Stimulated activated CD4-positive, alpha-beta T cell treated with anti-CD3 and anti-CD28 coated beads, Interleukin-15, amount 100 ng/mL, for 48 hours (primary cell): ENCODE measurements around the gene KCNH3.
"Not testable (repeated sequence)": the region's sequence is repeated elsewhere in the genome, so short reads cannot be mapped to it uniquely, and the experiment has no call there.

Experiments used
- DNase-seq, 2 donors: peaks; one replicate each; pipeline ENCODE4 v3.0.0-alpha.2; 2020; ENCODE audit warnings: low read depth in 2 of 2

KCNH3 gene

GRCh38 chr12:49525942-49526341 is 12.9 kb upstream of the KCNH3 start:
- DNase-seq = no peak

GRCh38 chr12:49527361-49528130 is 11.3 kb upstream of the KCNH3 start:
- DNase-seq = no peak

- no peak for DNase-seq
These were observed 9.4 kb upstream of the KCNH3 start for GRCh38 chr12:49529414-49529813.

- DNase-seq = no peak
These were observed 7.1 kb upstream of the KCNH3 start for GRCh38 chr12:49531745-49532144.

GRCh38 chr12:49533331-49533730 is 5.5 kb upstream of the KCNH3 start:
- no peak for DNase-seq

GRCh38 chr12:49534122-49534521 is 4.7 kb upstream of the KCNH3 start:
- DNase-seq = not testable (repeated sequence)

GRCh38 chr12:49534731-49535278 is 4.0 kb upstream of the KCNH3 start:
- DNase-seq = no peak

- DNase-seq = no peak
These were observed 2.8 kb upstream of the KCNH3 start for GRCh38 chr12:49535921-49536525.

- no peak for DNase-seq
These were observed 2.2 kb upstream of the KCNH3 start for GRCh38 chr12:49536526-49537071.

GRCh38 chr12:49537231-49537751 is 1.5 kb upstream of the KCNH3 start:
- no peak for DNase-seq

GRCh38 chr12:49537752-49538509 is 899 bp upstream of the KCNH3 start:
- no peak for DNase-seq

- no peak for DNase-seq
These were observed 787 bp downstream of the KCNH3 start for GRCh38 chr12:49539406-49540228.

GRCh38 chr12:49540229-49541139 is 1.7 kb downstream of the KCNH3 start:
- no peak for DNase-seq

- DNase-seq = no peak
These were observed 2.5 kb downstream of the KCNH3 start for GRCh38 chr12:49541140-49541861.

- no peak for DNase-seq
These were observed 3.2 kb downstream of the KCNH3 start for GRCh38 chr12:49541911-49542505.

GRCh38 chr12:49542592-49543160 is 3.8 kb downstream of the KCNH3 start:
- DNase-seq = no peak

- no peak for DNase-seq
These were observed 4.5 kb downstream of the KCNH3 start for GRCh38 chr12:49543221-49543913.
